GM23338 (cell line): ENCODE results near the gene NRN1L.

Source experiments
- CREB1 ChIP-seq: fragments of 250-450 bp; sonication (Bioruptor Pico); IDR thresholded peaks from 2 replicates; pipeline ENCODE4 v1.5.0; 2020; ENCODE audit warnings: low read depth, mild to moderate bottlenecking, moderate library complexity
- EZH2 ChIP-seq: fragments of 200-600 bp; sonication (generic); IDR thresholded peaks from one replicate; pipeline ENCODE4 v1.8.0; 2017; ENCODE audit warnings: antibody characterized with exemption, mild to moderate bottlenecking, low read depth; ENCODE audit not compliant: unreplicated experiment
- EZH2phosphoT487 ChIP-seq: fragments of 200-600 bp; sonication (generic); IDR thresholded peaks from one replicate; pipeline ENCODE4 v1.8.1; 2018; ENCODE audit warnings: antibody characterized with exemption; ENCODE audit not compliant: unreplicated experiment
- JUNB ChIP-seq: IDR thresholded peaks from one replicate; pipeline ENCODE4 v1.6.1; 2016; ENCODE audit warnings: antibody characterized with exemption; ENCODE audit not compliant: unreplicated experiment
- NANOG ChIP-seq: IDR thresholded peaks from 2 replicates; pipeline ENCODE4 v1.6.1; 2016; ENCODE audit warnings: antibody characterized with exemption, borderline replicate concordance
- POLR2AphosphoS5 ChIP-seq: IDR thresholded peaks from 2 replicates; pipeline ENCODE4 v1.6.1; 2016; ENCODE audit warnings: antibody characterized with exemption, low read depth
- STAT1 ChIP-seq: IDR thresholded peaks from one replicate; pipeline ENCODE4 v1.6.1; 2016; ENCODE audit warnings: antibody characterized with exemption; ENCODE audit not compliant: unreplicated experiment
- ZNF114 ChIP-seq: fragments of 250-450 bp; sonication (Bioruptor Pico); IDR thresholded peaks from 2 replicates; pipeline ENCODE4 v1.5.0; 2020; ENCODE audit warnings: mild to moderate bottlenecking, moderate library complexity
- ZNF331 ChIP-seq: fragments of 250-450 bp; sonication (Bioruptor Pico); IDR thresholded peaks from 2 replicates; pipeline ENCODE4 v1.5.0; 2020; ENCODE audit warnings: low read depth, mild to moderate bottlenecking, moderate library complexity
- TF ChIP-seq, protein P1 (sequence below), 2 experiments: fragments of 200-600 bp in 1 of 2; sonication (generic) in 1 of 2; conservative IDR thresholded peaks; 2 replicates each; pipeline versions ENCODE4 v1.5.1 to v1.6.1; 2016 to 2017; ENCODE audit warnings: antibody characterized with exemption in 2 of 2, low read depth in 2 of 2, mild to moderate bottlenecking in 2 of 2, moderate library complexity in 1 of 2
- TF ChIP-seq, protein P2 (sequence below): IDR thresholded peaks from one replicate; pipeline ENCODE4 v1.6.1; 2018; ENCODE audit warnings: antibody characterized with exemption; ENCODE audit not compliant: unreplicated experiment
- TF ChIP-seq, protein P3 (sequence below): IDR thresholded peaks from 2 replicates; pipeline ENCODE4 v1.6.1; 2016; ENCODE audit warnings: antibody characterized with exemption
- TF ChIP-seq, protein P4 (sequence below): fragments of 250-450 bp; sonication (Bioruptor Pico); IDR thresholded peaks from 2 replicates; pipeline ENCODE4 v1.5.0; 2020; ENCODE audit warnings: mild to moderate bottlenecking, moderate library complexity

DNA sequence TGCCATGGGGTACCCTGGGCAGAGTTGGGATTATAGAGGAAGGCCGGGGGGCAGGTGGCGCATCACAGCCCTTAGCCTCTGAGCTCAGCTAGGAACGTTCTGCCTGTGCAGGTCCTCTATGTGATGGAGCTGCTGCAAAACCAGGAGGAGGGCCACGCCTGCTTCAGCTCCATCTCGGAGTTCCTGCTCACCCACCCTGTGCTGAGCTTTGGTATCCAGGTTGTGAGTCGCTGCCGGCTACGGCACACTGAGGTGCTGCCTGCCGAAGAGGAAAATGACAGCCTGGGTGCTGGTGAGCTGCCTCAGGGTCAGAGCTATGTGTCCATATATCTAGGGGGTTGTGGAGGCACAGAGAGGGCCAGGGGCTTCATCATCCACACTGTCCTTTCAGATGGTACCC lies 5.8 kb upstream of the NRN1L start:
- TF ChIP-seq POLR2AphosphoS5 (no peak), EZH2 (no peak), JUNB (no peak), CREB1 (CRISPR knock-in tag) (no peak), EZH2phosphoT487 (no peak), ZNF114 (CRISPR knock-in tag) (no peak), ZNF331 (CRISPR knock-in tag) (no peak), STAT1 (no peak), NANOG (no peak)
- TF ChIP-seq, protein P1, sequence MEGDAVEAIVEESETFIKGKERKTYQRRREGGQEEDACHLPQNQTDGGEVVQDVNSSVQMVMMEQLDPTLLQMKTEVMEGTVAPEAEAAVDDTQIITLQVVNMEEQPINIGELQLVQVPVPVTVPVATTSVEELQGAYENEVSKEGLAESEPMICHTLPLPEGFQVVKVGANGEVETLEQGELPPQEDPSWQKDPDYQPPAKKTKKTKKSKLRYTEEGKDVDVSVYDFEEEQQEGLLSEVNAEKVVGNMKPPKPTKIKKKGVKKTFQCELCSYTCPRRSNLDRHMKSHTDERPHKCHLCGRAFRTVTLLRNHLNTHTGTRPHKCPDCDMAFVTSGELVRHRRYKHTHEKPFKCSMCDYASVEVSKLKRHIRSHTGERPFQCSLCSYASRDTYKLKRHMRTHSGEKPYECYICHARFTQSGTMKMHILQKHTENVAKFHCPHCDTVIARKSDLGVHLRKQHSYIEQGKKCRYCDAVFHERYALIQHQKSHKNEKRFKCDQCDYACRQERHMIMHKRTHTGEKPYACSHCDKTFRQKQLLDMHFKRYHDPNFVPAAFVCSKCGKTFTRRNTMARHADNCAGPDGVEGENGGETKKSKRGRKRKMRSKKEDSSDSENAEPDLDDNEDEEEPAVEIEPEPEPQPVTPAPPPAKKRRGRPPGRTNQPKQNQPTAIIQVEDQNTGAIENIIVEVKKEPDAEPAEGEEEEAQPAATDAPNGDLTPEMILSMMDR (conservative IDR thresholded peaks at IDR 0.05; ENCODE audit: low read depth in 2 of 2): no peak
- TF ChIP-seq, protein P2, sequence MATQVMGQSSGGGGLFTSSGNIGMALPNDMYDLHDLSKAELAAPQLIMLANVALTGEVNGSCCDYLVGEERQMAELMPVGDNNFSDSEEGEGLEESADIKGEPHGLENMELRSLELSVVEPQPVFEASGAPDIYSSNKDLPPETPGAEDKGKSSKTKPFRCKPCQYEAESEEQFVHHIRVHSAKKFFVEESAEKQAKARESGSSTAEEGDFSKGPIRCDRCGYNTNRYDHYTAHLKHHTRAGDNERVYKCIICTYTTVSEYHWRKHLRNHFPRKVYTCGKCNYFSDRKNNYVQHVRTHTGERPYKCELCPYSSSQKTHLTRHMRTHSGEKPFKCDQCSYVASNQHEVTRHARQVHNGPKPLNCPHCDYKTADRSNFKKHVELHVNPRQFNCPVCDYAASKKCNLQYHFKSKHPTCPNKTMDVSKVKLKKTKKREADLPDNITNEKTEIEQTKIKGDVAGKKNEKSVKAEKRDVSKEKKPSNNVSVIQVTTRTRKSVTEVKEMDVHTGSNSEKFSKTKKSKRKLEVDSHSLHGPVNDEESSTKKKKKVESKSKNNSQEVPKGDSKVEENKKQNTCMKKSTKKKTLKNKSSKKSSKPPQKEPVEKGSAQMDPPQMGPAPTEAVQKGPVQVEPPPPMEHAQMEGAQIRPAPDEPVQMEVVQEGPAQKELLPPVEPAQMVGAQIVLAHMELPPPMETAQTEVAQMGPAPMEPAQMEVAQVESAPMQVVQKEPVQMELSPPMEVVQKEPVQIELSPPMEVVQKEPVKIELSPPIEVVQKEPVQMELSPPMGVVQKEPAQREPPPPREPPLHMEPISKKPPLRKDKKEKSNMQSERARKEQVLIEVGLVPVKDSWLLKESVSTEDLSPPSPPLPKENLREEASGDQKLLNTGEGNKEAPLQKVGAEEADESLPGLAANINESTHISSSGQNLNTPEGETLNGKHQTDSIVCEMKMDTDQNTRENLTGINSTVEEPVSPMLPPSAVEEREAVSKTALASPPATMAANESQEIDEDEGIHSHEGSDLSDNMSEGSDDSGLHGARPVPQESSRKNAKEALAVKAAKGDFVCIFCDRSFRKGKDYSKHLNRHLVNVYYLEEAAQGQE: no peak
- TF ChIP-seq, protein P3, sequence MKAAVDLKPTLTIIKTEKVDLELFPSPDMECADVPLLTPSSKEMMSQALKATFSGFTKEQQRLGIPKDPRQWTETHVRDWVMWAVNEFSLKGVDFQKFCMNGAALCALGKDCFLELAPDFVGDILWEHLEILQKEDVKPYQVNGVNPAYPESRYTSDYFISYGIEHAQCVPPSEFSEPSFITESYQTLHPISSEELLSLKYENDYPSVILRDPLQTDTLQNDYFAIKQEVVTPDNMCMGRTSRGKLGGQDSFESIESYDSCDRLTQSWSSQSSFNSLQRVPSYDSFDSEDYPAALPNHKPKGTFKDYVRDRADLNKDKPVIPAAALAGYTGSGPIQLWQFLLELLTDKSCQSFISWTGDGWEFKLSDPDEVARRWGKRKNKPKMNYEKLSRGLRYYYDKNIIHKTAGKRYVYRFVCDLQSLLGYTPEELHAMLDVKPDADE: no peak
- TF ChIP-seq, protein P4, sequence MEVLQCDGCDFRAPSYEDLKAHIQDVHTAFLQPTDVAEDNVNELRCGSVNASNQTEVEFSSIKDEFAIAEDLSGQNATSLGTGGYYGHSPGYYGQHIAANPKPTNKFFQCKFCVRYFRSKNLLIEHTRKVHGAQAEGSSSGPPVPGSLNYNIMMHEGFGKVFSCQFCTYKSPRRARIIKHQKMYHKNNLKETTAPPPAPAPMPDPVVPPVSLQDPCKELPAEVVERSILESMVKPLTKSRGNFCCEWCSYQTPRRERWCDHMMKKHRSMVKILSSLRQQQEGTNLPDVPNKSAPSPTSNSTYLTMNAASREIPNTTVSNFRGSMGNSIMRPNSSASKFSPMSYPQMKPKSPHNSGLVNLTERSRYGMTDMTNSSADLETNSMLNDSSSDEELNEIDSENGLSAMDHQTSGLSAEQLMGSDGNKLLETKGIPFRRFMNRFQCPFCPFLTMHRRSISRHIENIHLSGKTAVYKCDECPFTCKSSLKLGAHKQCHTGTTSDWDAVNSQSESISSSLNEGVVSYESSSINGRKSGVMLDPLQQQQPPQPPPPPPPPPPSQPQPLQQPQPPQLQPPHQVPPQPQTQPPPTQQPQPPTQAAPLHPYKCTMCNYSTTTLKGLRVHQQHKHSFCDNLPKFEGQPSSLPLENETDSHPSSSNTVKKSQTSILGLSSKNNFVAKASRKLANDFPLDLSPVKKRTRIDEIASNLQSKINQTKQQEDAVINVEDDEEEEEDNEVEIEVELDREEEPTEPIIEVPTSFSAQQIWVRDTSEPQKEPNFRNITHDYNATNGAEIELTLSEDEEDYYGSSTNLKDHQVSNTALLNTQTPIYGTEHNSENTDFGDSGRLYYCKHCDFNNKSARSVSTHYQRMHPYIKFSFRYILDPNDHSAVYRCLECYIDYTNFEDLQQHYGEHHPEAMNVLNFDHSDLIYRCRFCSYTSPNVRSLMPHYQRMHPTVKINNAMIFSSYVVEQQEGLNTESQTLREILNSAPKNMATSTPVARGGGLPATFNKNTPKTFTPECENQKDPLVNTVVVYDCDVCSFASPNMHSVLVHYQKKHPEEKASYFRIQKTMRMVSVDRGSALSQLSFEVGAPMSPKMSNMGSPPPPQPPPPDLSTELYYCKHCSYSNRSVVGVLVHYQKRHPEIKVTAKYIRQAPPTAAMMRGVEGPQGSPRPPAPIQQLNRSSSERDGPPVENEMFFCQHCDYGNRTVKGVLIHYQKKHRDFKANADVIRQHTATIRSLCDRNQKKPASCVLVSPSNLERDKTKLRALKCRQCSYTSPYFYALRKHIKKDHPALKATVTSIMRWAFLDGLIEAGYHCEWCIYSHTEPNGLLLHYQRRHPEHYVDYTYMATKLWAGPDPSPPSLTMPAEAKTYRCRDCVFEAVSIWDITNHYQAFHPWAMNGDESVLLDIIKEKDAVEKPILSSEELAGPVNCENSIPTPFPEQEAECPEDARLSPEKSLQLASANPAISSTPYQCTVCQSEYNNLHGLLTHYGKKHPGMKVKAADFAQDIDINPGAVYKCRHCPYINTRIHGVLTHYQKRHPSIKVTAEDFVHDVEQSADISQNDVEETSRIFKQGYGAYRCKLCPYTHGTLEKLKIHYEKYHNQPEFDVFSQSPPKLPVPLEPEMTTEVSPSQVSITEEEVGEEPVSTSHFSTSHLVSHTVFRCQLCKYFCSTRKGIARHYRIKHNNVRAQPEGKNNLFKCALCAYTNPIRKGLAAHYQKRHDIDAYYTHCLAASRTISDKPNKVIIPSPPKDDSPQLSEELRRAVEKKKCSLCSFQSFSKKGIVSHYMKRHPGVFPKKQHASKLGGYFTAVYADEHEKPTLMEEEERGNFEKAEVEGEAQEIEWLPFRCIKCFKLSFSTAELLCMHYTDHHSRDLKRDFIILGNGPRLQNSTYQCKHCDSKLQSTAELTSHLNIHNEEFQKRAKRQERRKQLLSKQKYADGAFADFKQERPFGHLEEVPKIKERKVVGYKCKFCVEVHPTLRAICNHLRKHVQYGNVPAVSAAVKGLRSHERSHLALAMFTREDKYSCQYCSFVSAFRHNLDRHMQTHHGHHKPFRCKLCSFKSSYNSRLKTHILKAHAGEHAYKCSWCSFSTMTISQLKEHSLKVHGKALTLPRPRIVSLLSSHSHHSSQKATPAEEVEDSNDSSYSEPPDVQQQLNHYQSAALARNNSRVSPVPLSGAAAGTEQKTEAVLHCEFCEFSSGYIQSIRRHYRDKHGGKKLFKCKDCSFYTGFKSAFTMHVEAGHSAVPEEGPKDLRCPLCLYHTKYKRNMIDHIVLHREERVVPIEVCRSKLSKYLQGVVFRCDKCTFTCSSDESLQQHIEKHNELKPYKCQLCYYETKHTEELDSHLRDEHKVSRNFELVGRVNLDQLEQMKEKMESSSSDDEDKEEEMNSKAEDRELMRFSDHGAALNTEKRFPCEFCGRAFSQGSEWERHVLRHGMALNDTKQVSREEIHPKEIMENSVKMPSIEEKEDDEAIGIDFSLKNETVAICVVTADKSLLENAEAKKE (CRISPR knock-in tag): no peak
